Stimulated activated CD4-positive, alpha-beta T cell treated with anti-CD3 and anti-CD28 coated beads, Interleukin-15, amount 100 ng/mL, for 1 hour (primary cell): Measurements from ENCODE around the gene RAPGEF1.
"Not testable (repeated sequence)": the region's sequence is repeated elsewhere in the genome, so short reads cannot be mapped to it uniquely, and the experiment has no call there.

Source experiments
- DNase-seq, 2 donors: peaks; one replicate each; pipeline ENCODE4 v3.0.0-alpha.2; 2020; ENCODE audit warnings: low read depth in 1 of 2, low spot score in 1 of 2

RAPGEF1 gene

GRCh38 chr9:131731644-131732043 lies 8.2 kb downstream of the RAPGEF1 start:
- no peak for DNase-seq

GRCh38 chr9:131731237-131731636 lies 8.6 kb downstream of the RAPGEF1 start:
- no peak for DNase-seq

GRCh38 chr9:131728961-131729360 lies 10.9 kb downstream of the RAPGEF1 start:
- DNase-seq, result peak; percentile 12 to 42

GRCh38 chr9:131728546-131728910 lies 11.3 kb downstream of the RAPGEF1 start:
- DNase-seq, result no peak

- DNase-seq, result no peak
Measured at GRCh38 chr9:131727795-131728545, 11.9 kb downstream of the RAPGEF1 start.

- no peak for DNase-seq
Measured at GRCh38 chr9:131727184-131727759, 12.6 kb downstream of the RAPGEF1 start.

GRCh38 chr9:131724683-131725082 lies 15.2 kb downstream of the RAPGEF1 start:
- DNase-seq, result no peak

GRCh38 chr9:131723632-131724031 lies 16.2 kb downstream of the RAPGEF1 start:
- DNase-seq, result no peak

GRCh38 chr9:131722255-131722654 lies 17.6 kb downstream of the RAPGEF1 start:
- no peak for DNase-seq

GRCh38 chr9:131721076-131721475 lies 18.8 kb downstream of the RAPGEF1 start:
- DNase-seq, result no peak

- DNase-seq, result no peak
Measured at GRCh38 chr9:131720330-131720729, 19.5 kb downstream of the RAPGEF1 start.

- DNase-seq, result no peak
Measured at GRCh38 chr9:131719262-131719908, 20.5 kb downstream of the RAPGEF1 start.

GRCh38 chr9:131717719-131718460 lies 22.0 kb downstream of the RAPGEF1 start:
- no peak for DNase-seq

- no peak for DNase-seq
Measured at GRCh38 chr9:131715906-131716305, 24.0 kb downstream of the RAPGEF1 start.

GRCh38 chr9:131714821-131715220 lies 25.1 kb downstream of the RAPGEF1 start:
- DNase-seq, result no peak

- DNase-seq, result no peak
Measured at GRCh38 chr9:131714161-131714646, 25.7 kb downstream of the RAPGEF1 start.

GRCh38 chr9:131713016-131713415 lies 26.9 kb downstream of the RAPGEF1 start:
- no peak for DNase-seq

- DNase-seq, result no peak
Measured at GRCh38 chr9:131712151-131712716, 27.6 kb downstream of the RAPGEF1 start.

- DNase-seq, result no peak
Measured at GRCh38 chr9:131709771-131710431, 30.0 kb downstream of the RAPGEF1 start.

GRCh38 chr9:131709010-131709770 lies 30.7 kb downstream of the RAPGEF1 start:
- DNase-seq, result not testable (repeated sequence)
